DMS79 (cell line): Measurements from ENCODE around the gene ERBB4.

Source experiments
- DNase-seq: peaks from one replicate; lab custom pipeline; 2025; lab: John Stamatoyannopoulos, UW

Gene ERBB4

DNA sequence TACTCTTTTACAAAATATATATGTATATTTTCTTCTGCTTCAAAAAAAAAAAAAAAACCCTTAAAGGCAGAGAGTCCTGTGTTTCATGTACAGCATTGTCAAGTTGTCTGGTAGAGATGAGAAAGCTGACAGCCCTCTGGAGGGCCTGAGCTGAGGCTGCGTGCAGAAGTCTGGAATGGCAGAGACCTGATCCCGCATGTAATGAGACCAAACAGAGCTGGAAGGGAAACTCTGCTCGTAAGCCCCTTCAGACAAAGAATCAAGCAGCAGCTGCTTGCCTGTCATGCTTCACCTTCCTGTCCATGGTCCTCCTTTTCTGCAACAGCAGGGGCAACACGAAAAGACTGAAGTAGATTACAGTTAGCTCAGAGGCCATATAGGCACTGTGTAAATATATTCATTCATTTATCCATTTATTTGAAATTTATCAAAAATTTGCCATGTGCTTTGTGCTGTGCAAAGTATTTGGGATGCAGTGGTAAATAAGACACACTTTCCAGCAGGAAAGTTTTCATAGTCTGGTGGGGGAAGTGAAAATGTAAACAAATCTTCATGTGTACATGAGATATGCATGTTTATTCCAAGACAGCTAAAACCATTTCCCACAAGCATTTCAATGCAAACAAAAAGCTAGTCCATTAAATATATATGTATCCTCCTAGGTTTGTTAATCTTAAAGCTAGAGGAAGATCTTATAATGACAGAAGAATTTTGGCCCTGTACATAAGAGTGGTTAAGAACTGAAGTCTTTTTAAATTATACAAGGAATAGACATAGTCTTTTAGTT, 1069.5 kb downstream of the ERBB4 start:
- no peak for DNase-seq

DNA sequence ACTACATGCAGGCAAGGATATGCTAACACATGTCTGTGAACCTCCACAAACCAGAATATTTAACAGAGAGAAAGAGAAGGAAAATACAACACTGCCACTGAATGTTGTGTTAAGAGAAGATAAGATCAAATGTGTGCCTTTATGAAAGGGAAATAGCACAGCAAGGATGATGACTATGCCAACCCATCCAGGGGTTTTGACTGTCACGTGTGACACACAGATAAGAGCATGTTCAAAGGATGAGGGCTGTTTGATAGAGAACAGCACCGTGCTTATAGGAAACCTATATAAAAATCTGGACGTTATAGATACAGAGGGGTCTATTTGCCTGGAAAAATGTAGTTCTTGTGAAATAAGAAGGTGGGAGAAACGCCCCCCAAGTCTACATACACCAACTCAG, 1070.4 kb downstream of the ERBB4 start:
- DNase-seq = no peak

DNA sequence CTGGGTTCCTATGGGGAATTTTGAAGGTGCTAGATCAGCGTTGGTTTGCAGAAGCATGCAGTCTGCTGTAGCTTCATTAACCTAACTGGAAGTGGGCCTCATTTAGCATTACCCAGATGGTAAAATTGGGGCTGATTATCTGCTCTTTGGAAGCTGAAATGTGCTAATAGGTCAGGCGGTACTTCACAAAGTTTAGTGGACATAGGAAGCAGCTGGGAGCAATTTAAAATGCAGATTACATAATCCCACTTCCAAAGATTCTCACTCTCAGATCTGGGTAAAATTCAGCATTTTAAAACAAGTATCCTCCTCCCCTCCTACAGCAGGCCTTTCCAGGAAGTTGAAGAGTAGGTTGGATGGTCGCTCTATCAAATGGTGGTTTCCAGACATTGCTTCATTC, 1075.2 kb downstream of the ERBB4 start:
- DNase-seq = no peak

DNA sequence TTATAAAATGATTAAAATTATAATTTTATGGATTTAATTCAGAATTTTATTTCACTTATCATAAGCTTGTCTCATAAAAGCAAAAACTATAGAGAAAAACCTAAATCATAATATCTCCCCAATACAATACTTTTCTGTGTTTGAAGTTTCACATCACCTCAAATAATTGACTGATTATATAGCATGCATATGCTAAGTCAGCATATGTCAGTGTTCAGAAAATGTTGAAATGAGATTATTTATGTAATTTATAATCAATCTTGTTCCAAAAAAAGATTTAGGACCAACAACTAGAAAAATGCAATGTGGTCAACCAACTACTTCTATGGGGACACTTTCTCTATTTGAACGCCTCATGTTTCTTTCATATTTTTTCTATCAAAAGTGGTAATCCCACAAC, 1079.6 kb downstream of the ERBB4 start:
- no peak for DNase-seq

DNA sequence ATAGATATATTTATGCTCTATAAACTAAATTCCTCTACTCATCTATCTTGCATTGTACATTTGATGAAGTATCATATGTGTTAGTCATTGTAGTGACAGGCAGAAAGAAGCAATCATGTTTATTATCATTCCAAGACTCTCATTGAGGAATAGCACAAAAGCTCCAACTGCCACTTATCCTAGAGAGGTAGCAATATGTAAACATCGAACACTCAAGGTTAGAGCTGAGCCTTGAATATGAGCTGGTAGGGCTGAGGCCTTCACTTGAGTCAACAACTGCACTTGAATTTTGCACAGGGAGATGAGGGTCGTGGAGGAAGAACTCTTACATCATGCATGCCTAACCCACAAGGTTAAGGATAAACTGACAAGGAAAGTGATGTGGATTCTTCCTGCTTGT, 1081.3 kb downstream of the ERBB4 start:
- DNase-seq = peak; percentile 66

DNA sequence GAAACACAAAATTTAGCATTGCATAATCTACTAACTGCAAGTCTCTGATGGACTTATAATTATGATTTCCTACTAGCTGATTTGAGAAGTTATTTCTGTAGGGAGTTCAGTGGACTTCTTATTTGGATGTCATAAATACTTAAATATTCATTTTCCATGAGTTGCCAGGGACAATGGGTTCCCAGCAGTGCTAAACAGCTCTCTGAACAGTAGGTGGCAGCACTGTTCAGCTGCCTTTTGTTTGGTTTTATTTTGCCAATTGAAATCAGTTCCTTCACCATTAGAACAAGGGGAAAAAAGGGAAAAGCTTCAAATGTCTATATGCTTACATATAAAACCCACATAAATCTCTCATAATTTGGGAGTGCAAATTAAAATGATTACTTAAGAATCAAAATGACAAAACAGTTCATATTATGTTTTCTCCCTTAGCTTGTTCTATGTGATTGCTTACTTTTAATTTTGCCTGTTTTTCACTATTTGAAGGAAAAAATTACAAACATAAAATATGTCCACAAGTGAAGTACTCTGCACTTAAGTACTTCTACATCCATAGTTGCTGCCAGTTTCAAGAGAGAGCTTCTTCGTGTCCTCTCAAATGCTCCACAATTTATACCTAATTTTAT, 1083.3 kb downstream of the ERBB4 start:
- no peak for DNase-seq

DNA sequence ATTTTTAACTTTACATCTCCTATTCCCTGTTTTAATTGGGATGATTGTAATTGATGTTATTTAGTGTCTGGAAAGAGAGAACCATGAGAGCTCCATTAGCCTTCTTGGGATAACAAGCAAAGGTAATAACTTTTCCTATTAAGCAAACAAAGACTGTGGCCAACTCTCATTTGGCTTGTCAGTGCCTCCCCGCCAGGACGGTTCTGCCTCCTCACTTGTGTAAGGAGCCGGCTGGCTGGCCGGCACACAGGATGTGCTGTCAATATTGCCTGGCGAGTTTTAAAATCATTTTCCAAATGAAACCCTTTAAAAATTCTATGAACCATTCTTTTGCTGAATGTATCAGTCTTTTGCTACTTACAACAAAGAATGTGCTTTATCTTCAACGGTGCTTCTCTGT, 1083.9 kb downstream of the ERBB4 start:
- DNase-seq = no peak

DNA sequence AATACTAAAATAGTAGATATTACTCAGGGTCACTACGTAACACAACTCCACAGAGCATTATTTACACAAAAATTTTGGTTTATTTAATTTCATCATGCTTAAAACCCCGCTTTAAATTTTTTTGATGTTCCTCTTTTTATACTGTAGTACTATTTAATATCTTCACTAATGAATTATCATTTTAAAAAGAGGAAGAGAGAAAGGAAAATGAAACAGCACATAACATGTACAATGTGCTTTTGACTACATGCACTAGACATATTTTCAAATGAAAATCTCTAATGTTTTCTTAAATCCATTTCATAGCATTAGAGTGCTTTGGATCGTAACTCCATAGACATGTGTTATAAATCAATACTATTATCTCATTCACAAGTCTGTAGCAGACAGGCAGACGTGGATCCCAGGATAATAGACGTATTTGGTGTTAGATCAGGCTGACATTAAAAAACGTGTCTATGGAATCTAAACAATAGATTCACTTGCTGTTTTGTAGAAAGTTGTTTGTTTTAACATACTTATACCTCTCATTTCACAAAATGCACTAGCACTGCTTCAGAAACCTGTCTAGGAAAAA, 1085.2 kb downstream of the ERBB4 start:
- no peak for DNase-seq

DNA sequence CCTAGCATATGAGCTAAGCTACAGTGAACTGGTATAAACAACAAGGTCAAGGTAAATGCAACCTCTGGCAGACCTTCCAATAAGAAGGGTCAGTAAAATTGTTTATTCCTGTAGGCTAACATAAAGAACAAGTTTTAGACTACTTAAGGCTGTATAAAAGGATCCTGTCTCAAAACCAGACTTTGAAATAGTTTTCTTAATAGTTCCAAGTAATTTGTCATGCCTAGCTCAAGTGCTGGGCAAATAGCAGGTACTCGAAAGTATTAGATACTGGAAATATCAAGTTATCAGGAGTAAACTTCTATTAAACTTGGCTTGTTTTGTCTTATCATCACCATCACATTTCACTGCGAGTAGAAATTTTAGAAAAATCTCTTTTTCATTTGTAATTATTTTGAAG, 1087.0 kb downstream of the ERBB4 start:
- DNase-seq = no peak

DNA sequence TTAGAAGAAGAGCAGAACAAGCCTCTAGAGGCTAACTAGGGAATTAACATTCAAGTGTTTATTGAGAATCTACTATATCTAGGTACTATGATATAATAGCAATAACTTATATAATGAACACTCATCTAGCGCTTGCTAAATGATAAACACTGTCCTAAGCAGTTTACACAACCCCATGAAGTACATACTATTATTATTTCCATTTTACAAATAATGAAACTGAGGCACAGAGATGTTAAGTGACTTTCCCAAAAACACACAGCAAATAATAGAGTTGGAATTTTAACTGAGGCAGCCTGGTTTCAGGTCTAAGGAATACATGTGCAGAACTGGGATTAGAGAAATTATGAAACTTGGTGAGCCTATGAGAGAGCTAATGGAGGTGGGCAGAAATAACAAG, 1088.8 kb downstream of the ERBB4 start:
- DNase-seq = no peak

DNA sequence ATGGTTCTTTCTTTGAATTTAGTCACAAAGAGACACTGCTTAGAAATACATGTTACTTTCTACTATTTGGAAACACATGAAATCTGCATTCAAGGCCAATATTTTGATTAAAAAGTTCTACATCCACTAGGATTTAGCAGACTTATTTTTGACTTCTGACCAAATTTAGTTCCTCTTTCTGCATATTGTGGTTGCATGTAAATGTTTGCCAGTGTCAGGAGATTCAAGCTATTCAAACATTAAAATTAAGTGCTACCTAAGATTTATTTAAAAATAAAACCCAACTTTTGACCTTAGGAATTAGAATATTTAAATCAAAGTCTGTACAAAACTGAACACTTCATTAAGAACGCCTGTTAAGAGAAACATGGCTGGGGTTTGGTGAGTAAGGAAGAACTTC, 1091.1 kb downstream of the ERBB4 start:
- no peak for DNase-seq

DNA sequence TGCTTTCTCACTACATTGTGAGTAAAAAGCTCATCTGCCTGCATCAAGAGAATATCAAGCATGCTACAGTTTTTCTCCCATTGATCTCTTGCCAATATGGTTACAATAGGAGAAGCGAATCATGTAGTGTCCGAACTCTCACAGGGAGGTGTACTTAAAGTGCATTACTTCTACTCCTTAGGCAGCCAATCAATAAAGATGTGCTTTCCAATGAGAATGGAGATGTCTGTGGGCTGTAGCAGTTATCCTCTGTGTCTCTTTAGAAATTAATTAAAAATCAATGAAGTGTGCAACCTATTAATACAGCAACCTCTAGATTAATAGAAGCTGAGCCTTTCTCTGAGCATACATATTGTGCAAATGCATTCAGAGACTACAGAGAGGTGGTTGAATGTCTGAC, 1098.5 kb downstream of the ERBB4 start:
- no peak for DNase-seq

DNA sequence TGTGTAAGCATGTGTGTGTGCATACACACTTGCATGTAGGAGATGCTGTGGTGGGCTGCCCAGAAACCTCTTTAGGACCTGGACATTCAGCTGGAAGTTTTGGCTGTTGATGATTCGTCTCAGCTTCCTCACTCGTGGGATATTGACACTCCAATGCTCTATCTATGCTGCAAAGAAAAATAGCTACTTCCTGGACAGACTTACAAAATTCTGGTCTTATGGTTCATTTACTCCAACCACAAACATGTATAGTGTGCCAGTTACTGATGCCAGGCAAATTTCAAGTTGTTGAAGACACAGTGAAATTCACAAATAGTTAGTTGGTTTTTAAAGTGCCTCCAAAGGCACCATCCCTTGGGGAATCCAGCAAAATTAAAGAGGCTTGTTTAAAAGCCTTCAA, 1099.6 kb downstream of the ERBB4 start:
- DNase-seq = no peak

DNA sequence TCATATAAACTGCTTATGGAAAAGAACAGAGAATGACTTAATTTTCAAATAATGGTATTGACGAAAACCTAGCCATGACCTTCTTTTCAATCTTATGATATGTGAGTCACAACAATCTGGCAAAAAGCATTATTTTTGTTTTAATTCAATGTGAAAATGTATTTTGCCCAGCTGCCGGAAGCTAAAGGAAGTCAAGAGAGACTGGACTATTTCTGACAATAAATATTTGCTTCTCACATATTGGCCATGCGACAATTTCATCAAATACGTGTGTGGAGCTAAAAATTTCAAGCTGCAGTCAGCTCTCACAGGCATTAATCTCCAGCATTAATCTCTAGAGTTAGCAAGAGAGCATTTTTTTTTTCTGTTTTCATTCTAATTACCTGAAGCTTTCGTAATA, 1101.2 kb downstream of the ERBB4 start:
- DNase-seq = no peak

DNA sequence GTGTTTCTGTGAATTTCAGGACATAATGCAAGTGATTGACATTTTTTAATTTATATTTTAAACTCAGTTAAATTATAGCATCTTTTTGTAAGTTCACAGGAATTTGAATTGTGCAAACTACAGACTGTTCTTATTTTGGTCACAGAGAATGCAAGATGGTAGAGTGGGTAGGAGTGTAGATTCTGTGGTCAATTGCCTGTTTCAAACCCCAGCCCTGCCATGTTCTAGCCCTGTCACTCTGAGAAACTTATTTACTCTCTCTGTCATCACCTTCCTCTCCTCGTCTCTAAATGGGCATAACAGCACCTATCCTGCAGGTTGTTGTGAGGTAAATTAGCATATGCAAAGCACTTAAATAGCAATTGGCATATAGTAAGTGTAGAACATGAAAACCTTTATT, 1102.4 kb downstream of the ERBB4 start:
- no peak for DNase-seq

DNA sequence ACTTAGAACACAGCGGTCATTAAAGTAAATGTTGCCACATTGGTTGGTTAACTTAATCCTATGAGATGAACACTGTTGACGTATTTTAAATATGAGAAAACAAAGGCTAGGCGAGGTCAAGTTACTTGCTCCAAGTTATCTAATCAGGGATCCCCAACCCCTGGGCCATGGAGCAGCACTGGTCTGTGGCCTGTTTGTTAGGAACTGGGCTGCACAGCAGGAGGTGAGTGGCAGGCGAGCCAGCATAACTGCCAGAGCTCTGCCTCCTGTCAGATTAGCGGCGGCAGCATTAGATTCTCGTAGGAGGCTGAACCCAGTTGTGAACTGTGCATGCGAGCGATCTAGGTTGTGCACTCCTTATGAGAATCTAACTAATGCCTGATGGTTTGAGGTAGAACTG, 1103.3 kb downstream of the ERBB4 start:
- no peak for DNase-seq

DNA sequence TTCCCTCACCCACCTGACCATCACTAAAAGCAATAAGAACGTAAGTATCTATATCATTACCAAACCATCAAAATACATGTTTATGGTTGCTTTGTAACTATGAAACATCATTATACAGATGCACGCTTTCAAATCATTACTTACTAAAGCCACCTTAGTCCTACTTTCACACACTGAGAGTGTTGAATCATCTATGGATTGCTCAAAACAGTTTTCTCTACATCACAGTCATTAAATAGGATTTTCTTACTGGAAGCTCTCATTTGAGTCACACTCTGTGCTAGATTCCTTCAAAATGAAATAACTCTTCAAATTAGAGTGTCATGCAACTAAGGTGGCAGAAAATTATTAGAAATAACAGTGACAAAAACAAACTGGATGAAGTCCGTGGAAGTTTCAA, 1103.8 kb downstream of the ERBB4 start:
- no peak for DNase-seq

DNA sequence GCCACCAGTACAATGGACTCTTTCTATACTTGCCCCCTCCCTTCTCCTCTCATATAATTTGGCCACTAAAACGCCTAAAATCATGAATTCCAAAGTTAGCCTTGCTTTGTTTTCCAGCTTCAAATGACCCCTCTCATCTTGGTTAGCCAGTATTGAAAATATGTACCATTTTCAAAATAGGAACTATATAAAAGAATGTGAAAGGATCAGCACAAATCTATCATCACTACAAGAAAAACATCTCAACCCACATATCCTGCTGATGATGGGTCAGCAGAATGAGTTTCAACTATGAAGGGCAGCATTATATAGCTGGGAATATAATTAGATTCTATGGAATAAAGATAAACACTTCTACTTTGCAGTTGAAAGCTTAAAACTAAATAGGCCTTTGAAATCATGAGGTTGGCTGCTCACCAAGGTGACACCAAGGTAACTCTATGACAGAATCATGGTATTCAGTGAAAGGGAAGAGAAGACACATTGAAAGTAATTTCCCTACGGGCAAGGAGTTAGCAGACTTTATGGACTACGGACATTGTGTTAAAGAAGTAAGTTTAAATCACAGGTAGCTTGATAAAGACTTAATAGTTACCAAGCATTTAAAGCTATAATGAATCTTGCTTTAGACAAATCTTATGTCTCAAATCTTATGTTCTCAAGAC, 1109.2 kb downstream of the ERBB4 start:
- DNase-seq = no peak

DNA sequence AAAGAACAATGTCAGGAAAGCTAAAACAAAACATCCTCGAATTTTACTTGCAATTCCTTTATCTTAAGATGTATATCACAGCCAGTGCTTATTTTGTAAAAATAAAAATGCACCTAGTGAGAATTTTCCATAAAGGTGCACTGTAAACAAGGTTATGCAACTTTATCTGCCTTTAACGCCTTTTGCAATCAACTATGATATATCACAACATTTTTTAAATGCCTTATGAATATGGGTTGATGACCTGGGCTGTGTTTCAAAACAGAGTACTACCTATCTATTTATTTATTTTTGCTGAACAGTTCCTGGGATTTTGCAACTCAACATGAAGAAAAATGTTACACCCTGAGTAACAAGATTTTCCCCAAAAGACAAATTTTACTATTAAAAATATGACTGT, 1112.4 kb downstream of the ERBB4 start:
- DNase-seq = no peak

DNA sequence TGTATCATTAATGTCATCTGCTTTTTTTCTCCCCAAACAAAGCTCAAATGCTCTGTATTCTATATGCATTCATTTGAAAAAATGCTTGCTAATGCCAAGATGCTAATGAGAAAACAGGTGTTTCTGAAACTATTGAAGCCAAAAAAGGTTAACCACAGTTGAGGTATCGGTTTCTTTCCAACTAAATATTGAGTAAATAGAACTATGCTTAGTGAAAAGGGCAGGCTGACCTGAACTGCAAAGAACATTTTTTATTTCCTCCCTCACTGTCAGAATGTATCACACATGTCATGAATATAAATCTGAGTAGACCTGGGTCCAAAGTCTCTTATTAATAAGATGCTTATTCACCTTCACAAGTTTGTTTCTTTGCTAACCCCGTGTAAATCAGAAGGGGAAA, 1115.6 kb downstream of the ERBB4 start:
- no peak for DNase-seq

DNA sequence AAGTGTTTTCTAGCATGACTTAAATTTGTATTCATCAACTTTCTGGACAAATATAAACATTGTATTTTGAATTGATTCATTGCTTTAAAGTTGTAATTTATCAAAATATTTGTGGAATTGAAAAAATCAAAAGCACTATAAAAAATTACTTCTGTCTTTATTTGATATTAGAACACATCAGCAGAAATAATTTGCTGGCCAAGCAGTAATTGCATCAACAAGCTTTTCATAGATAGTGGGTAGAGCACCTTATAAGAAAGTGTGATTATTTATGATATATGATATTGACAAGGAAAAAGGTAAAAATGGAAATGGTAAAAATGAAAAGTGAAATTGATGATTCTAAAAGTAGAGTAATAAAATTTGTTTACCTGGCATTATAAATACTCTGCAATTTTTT, 1121.1 kb downstream of the ERBB4 start:
- no peak for DNase-seq

DNA sequence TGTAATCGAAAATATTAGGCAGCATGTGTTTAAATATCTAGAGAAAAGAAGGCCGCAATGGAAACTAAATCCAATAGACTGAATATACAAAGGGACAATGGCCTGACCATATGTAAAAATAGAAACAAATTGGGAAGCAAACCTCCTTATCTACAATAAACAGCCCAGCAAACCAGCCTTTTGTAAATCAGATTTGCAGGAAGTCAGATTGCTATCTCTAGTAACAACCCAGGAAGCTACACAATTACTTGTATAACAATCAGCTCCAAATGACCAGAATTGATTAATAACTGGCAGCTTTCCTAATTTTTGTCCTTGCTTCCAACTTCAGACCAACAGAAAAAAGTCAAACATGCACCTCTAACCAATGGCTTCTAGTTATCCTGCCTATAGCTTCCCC, 1122.2 kb downstream of the ERBB4 start:
- no peak for DNase-seq

DNA sequence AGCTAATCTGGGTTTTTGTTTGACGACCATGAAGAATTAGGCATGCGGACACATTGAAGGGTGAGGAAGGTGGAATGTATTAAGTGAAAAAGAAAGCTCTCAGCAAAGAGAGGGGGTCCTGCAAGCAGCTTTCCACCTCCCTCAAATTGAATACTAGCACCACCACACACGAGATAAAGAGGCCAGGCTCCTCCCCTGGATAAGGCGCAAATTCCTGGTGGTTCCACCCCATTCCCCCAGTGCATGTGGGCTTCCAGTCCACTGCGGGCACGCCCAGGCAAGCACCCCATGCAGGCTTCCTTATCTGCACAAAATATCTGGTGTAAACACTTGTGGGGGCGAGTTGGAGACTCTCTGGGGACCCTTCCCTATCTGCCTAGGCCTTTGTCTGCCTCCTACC, 1124.9 kb downstream of the ERBB4 start:
- DNase-seq = no peak
